Measurements from ENCODE around the gene ROCK1.

ROCK1 gene

DNA sequence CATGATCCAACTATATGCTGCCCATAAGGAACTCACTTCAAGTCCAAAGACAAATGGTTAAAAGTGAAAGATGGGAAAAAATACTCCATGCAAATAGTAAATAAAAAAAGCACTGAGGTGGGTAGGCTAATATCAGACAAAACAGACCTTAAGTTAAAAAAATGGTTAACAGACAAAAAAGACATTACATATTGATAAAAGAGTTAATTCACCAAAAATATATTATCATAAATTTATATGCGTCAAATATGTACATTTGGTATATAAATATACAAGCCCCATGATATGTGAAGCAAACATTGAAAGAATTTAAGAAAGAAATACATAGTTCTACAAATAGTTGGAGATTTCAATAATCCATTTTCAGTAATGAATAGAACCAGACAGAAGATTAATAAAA is 31.0 kb downstream of the ROCK1 start:
- Histone ChIP-seq H2AFZ (ENCODE audit: low read length) (no peak overlapping the region), H3K79me2 (ENCODE audit: insufficient read depth, low read length) (peaks cover 99% of the 10 kb centered on the region), H3F3A (ENCODE audit: low read depth) (no peaks in the 10 kb centered on the region), H3K27me3 (ENCODE audit: insufficient read depth, low read length, poor library complexity, severe bottlenecking) (no peaks in the 10 kb centered on the region), H3K36me3 (ENCODE audit: insufficient read depth, low read length) (no peaks in the 10 kb centered on the region; the same call in 1 of the 2 replicates), H3K4me2 (ENCODE audit: low read depth, low read length, poor library complexity, severe bottlenecking) (no peak overlapping the region), H4K20me1 (ENCODE audit: insufficient read depth, low read length, poor library complexity, severe bottlenecking) (peaks cover 80% of the 10 kb centered on the region), H3K9ac (ENCODE audit: low read depth, low read length, poor library complexity, severe bottlenecking) (no peak overlapping the region), H3K9me3 (ENCODE audit: insufficient read depth, low read depth, low read length) (no peaks in the 10 kb centered on the region), H3K4me1 (ENCODE audit: insufficient read depth, low read length, poor library complexity, severe bottlenecking) (peaks cover under 1% of the 10 kb centered on the region), H3K4me3 (ENCODE audit: low read length, poor library complexity, severe bottlenecking) (no peak overlapping the region), H3K9me2 (replicated peaks; ENCODE audit: low read depth, low read length) (no peaks in the 10 kb centered on the region)
- TF ChIP-seq EZH2phosphoT487 (IDR thresholded peaks at IDR 0.05; ENCODE audit: borderline replicate concordance), result no peak
- TF ChIP-seq, protein P1, sequence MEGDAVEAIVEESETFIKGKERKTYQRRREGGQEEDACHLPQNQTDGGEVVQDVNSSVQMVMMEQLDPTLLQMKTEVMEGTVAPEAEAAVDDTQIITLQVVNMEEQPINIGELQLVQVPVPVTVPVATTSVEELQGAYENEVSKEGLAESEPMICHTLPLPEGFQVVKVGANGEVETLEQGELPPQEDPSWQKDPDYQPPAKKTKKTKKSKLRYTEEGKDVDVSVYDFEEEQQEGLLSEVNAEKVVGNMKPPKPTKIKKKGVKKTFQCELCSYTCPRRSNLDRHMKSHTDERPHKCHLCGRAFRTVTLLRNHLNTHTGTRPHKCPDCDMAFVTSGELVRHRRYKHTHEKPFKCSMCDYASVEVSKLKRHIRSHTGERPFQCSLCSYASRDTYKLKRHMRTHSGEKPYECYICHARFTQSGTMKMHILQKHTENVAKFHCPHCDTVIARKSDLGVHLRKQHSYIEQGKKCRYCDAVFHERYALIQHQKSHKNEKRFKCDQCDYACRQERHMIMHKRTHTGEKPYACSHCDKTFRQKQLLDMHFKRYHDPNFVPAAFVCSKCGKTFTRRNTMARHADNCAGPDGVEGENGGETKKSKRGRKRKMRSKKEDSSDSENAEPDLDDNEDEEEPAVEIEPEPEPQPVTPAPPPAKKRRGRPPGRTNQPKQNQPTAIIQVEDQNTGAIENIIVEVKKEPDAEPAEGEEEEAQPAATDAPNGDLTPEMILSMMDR (conservative IDR thresholded peaks at IDR 0.05; ENCODE audit: low read length), result no peak

DNA sequence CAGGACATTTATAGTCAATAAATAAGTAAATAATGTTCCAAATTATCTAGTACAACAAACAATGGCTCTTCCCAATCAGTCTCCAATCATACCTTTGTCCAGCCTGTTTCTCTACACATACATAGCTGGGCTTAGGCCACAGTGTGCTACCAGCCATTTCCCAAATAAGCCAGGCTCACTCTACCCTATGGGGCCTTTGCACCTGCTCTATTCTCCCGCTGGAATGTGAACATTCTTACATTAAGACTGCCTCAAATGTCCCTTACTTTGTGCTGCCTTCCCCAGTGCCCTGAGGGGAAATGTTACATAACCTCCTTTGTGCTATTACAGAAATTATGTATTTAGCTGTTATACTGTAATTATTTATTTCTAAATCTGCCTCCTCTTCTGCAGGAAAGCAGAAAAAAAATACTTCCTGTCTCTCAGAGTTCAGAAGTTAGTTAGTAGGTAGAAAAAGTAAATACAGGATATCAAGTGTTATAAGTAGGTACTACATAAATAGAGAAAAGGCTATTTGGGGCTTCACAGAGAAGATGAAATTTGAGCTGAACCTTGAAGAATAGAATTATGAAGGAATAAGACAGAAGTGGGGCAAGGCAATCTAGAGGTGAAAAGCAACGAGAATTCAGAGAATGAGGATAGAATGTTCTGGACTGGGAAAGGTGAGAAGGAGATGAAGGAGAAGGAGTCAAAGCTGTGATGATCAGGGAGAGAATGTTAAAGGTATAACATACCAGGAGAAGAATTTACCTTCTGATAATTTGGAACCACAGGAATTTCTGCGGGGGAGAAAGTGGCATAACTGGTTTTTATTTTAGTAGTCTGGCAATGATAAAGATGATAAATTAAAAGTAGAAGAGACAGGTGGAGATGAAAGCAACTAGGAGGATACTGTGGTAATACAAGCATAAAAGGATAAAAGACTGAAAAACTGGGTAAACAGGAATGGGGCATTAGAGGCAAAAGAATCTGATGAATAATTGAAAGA is 37.0 kb downstream of the ROCK1 start:
- TF ChIP-seq, protein P1 (conservative IDR thresholded peaks at IDR 0.05; ENCODE audit: low read length), result no peak
- TF ChIP-seq EZH2phosphoT487 (IDR thresholded peaks at IDR 0.05; ENCODE audit: borderline replicate concordance), result no peak
- Histone ChIP-seq H3K36me3 (ENCODE audit: insufficient read depth, low read length) (no peaks in the 10 kb centered on the region; the same call in 1 of the 2 replicates), H3K79me2 (ENCODE audit: insufficient read depth, low read length) (peaks cover 95% of the 10 kb centered on the region), H3K4me2 (ENCODE audit: low read depth, low read length, poor library complexity, severe bottlenecking) (peak overlapping the region; percentile 57), H2AFZ (ENCODE audit: low read length) (no peak overlapping the region), H4K20me1 (ENCODE audit: insufficient read depth, low read length, poor library complexity, severe bottlenecking) (peaks cover 91% of the 10 kb centered on the region), H3K9ac (ENCODE audit: low read depth, low read length, poor library complexity, severe bottlenecking) (no peak overlapping the region), H3K27me3 (ENCODE audit: insufficient read depth, low read length, poor library complexity, severe bottlenecking) (no peaks in the 10 kb centered on the region), H3K4me1 (ENCODE audit: insufficient read depth, low read length, poor library complexity, severe bottlenecking) (peaks cover 17% of the 10 kb centered on the region), H3K9me3 (ENCODE audit: insufficient read depth, low read depth, low read length) (no peaks in the 10 kb centered on the region), H3K9me2 (replicated peaks; ENCODE audit: low read depth, low read length) (no peaks in the 10 kb centered on the region), H3F3A (ENCODE audit: low read depth) (peaks cover 4% of the 10 kb centered on the region; the same call in 1 of the 2 replicates), H3K4me3 (ENCODE audit: low read length, poor library complexity, severe bottlenecking) (no peak overlapping the region)

DNA sequence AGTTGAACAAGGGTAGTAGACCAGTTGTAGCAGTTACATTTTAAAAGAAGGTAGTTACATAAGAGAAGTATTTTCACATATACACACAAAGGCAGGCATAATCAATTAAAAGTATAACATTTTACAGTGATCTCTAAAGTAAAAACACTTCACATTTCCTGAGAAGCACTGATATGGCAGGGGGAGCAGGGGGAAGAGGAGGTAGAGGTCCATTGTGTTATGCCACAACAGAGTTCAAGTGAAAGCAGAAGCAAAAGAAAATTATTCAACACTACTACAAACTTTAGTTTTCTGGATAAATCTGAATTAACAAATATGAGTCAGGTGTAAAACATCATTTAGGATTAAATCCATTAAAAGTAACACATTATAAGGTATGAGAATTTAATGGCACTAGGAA is 38.4 kb downstream of the ROCK1 start:
- Histone ChIP-seq H3K4me1 (ENCODE audit: insufficient read depth, low read length, poor library complexity, severe bottlenecking) (peaks cover 17% of the 10 kb centered on the region), H3K36me3 (ENCODE audit: insufficient read depth, low read length) (peaks cover 9% of the 10 kb centered on the region), H3K27me3 (ENCODE audit: insufficient read depth, low read length, poor library complexity, severe bottlenecking) (no peaks in the 10 kb centered on the region), H3K9ac (ENCODE audit: low read depth, low read length, poor library complexity, severe bottlenecking) (no peak overlapping the region), H4K20me1 (ENCODE audit: insufficient read depth, low read length, poor library complexity, severe bottlenecking) (peaks cover 80% of the 10 kb centered on the region), H3K4me2 (ENCODE audit: low read depth, low read length, poor library complexity, severe bottlenecking) (no peak overlapping the region), H3K9me2 (replicated peaks; ENCODE audit: low read depth, low read length) (no peaks in the 10 kb centered on the region), H2AFZ (ENCODE audit: low read length) (no peak overlapping the region), H3K4me3 (ENCODE audit: low read length, poor library complexity, severe bottlenecking) (no peak overlapping the region), H3K9me3 (ENCODE audit: insufficient read depth, low read depth, low read length) (no peaks in the 10 kb centered on the region), H3F3A (ENCODE audit: low read depth) (peaks cover 4% of the 10 kb centered on the region; the same call in 1 of the 2 replicates), H3K79me2 (ENCODE audit: insufficient read depth, low read length) (peaks cover 94% of the 10 kb centered on the region)
- TF ChIP-seq, protein P1 (conservative IDR thresholded peaks at IDR 0.05; ENCODE audit: low read length), result no peak
- no peak for TF ChIP-seq EZH2phosphoT487 (IDR thresholded peaks at IDR 0.05; ENCODE audit: borderline replicate concordance)

Data from Loucy (cell line).